Spleen (tissue), 7 donors: Measurements from ENCODE around the gene DNAJC7.
"Not testable (repeated sequence)": the region's sequence is repeated elsewhere in the genome, so short reads cannot be mapped to it uniquely, and the experiment has no call there.

Experiments
- POLR2A ChIP-seq, 3 donors: fragments of 450-650 bp; IDR thresholded peaks; one replicate each; pipeline ENCODE4 v1.5.1; 2017; ENCODE audit warnings: antibody characterized with exemption in 3 of 3, mild to moderate bottlenecking in 1 of 3
- POLR2AphosphoS5 ChIP-seq, 3 donors: sonication (generic); formaldehyde crosslinking; IDR thresholded peaks; one replicate each; pipeline ENCODE4 v1.5.1; 2017; ENCODE audit warnings: antibody characterized with exemption in 3 of 3
- TF ChIP-seq, protein P1 (sequence below), 11 experiments: fragments of 200-600 bp in 7 of 11; fragments of 450-650 bp in 4 of 11; sonication (generic) in 4 of 11; IDR thresholded peaks in 8 of 11; conservative IDR thresholded peaks in 3 of 11; 1 replicate in 7 of 11; 2 replicates in 4 of 11; pipeline versions ENCODE4 v1.4.0 to v1.8.0; 2016 to 2021; ENCODE audit warnings: antibody characterized with exemption in 11 of 11, inconsistent platforms in 4 of 11, mild to moderate bottlenecking in 1 of 11
- donor health status: DM: no; HTN: no; CAD: no; lungs with moderate emphysema.
- donor health status: DM: no; HTN: no; CAD: no.
- donor health status: DM: no; HTN: no; CAD: no.

DNA sequence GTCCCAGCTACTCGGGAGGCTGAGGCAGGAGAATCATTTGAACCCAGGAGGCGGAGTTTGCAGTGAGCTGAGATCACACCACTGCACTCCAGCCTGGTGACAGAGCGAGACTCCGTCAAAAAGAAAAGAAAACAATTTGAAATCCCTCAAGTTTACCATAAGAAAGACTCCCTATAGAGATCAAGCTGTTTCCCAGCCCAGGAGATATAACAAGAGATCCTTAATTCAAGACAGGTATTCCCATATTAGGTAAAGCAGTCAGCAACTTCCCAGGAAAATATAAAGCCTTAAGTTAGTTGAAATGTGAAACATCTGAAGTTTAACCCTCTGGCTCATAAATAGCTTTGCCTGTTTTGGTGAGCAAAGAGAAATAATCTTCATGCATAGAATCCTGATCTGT is 4.9 kb downstream of the DNAJC7 start:
- TF ChIP-seq, protein P1, sequence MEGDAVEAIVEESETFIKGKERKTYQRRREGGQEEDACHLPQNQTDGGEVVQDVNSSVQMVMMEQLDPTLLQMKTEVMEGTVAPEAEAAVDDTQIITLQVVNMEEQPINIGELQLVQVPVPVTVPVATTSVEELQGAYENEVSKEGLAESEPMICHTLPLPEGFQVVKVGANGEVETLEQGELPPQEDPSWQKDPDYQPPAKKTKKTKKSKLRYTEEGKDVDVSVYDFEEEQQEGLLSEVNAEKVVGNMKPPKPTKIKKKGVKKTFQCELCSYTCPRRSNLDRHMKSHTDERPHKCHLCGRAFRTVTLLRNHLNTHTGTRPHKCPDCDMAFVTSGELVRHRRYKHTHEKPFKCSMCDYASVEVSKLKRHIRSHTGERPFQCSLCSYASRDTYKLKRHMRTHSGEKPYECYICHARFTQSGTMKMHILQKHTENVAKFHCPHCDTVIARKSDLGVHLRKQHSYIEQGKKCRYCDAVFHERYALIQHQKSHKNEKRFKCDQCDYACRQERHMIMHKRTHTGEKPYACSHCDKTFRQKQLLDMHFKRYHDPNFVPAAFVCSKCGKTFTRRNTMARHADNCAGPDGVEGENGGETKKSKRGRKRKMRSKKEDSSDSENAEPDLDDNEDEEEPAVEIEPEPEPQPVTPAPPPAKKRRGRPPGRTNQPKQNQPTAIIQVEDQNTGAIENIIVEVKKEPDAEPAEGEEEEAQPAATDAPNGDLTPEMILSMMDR (IDR thresholded peaks at IDR 0.05 in 8 of 11, conservative IDR thresholded peaks at IDR 0.05 in 3 of 11) = not testable (repeated sequence)
- not testable (repeated sequence) for TF ChIP-seq POLR2AphosphoS5, POLR2A (IDR thresholded peaks at IDR 0.05)
